ENCODE results near the gene CASKIN2. TPM values are rescaled to one million over a fixed set of nuclear protein-coding genes. Genes with fewer than 3 reads are reported as not detected.
"Not testable (repeated sequence)": the region's sequence is repeated elsewhere in the genome, so short reads cannot be mapped to it uniquely, and the experiment has no call there.

Gene CASKIN2
- total RNA-seq, 1 experiment from 2014 or later = 19.2 TPM

DNA sequence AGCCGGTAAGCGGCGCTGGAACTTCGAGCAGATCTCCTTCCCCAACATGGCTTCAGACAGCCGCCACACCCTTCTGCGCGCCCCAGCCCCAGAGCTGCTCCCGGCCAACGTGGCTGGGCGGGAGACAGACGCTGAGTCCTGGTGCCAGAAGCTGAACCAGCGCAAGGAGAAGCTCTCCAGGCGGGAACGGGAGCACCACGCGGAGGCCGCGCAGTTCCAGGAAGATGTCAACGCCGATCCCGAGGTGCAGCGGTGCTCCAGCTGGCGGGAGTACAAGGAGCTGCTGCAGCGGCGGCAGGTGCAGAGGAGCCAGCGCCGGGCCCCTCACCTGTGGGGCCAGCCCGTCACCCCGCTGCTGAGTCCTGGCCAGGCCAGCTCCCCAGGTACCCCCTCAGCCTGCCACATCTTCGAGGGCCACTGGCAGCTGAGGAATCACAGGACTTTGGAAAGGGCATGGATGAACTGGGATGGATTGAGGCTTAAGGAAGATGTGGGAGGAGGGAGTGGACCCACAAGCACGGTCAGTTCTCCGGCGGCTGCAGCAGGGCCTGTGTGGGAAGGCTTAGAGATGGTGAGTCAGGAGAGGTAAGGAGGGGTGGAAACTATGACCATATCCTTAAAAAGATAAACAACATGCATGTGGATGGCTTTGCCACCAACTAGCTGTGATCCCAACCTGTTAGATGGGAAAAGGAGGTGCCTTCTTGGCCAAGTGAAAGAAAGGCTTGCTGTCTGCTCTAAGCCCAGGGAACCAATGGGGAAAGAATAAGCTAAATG, 6.8 kb upstream of the CASKIN2 start:
- Mint-ChIP-seq H3K9me3 (ENCODE audit: unreplicated experiment) (no peaks in the 10 kb centered on the region), H3K27me3 (ENCODE audit: insufficient read depth, unreplicated experiment) (no peaks in the 10 kb centered on the region), H3K36me3 (ENCODE audit: insufficient read depth, unreplicated experiment) (peaks cover 44% of the 10 kb centered on the region), H3K27ac (ENCODE audit: low read depth, unreplicated experiment) (no peak overlapping the region), H3K4me1 (ENCODE audit: insufficient read depth, unreplicated experiment) (peaks cover 18% of the 10 kb centered on the region), H3K4me3 (ENCODE audit: unreplicated experiment) (no peak overlapping the region)
- intact Hi-C loops (cut with micrococcal nuclease) = no loop called here
- BruUV-seq (replicated peaks) = no TSS peak
- CTCF ChIA-PET = interaction anchor here (0.6 kb wide), 1 partner anchor 60 kb away, joined by 3 read pairs; no protein-coding TSS in a partner anchor
- DNase-seq (ENCODE audit: unreplicated experiment) = no peak
- POLR2A ChIA-PET = interaction anchor here (0.7 kb wide), 1 partner anchor 674 kb away, joined by 3 read pairs; no protein-coding TSS in a partner anchor
- TF ChIP-seq, protein P1, sequence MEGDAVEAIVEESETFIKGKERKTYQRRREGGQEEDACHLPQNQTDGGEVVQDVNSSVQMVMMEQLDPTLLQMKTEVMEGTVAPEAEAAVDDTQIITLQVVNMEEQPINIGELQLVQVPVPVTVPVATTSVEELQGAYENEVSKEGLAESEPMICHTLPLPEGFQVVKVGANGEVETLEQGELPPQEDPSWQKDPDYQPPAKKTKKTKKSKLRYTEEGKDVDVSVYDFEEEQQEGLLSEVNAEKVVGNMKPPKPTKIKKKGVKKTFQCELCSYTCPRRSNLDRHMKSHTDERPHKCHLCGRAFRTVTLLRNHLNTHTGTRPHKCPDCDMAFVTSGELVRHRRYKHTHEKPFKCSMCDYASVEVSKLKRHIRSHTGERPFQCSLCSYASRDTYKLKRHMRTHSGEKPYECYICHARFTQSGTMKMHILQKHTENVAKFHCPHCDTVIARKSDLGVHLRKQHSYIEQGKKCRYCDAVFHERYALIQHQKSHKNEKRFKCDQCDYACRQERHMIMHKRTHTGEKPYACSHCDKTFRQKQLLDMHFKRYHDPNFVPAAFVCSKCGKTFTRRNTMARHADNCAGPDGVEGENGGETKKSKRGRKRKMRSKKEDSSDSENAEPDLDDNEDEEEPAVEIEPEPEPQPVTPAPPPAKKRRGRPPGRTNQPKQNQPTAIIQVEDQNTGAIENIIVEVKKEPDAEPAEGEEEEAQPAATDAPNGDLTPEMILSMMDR (IDR thresholded peaks at IDR 0.05; ENCODE audit: unreplicated experiment) = no peak

DNA sequence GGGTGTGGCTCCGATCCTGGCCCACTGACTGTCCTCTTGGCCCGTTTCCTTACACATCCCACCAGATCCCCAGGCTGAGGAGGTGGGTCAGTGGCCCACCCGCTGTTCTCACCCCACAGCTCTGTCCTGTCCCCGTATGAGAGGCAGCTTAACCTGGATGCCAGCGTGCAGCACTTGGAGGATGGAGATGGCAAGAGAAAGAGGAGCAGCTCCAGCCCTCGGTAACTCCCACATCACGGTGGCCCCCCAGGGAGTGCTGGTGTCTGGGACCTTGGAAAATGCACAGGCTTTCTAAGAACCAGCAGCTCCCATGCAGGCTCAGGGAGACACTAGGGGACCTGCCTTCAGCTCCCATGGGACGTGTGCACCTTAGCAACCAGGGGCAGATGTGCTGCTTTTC, 6.0 kb upstream of the CASKIN2 start:
- peaks cover 46% of the 10 kb centered on the region for H3K36me3 Mint-ChIP-seq (ENCODE audit: insufficient read depth, unreplicated experiment)
- intact Hi-C loops (cut with micrococcal nuclease) = no loop called here
- peaks cover 12% of the 10 kb centered on the region for H3K4me1 Mint-ChIP-seq (ENCODE audit: insufficient read depth, unreplicated experiment)
- DNase-seq (ENCODE audit: unreplicated experiment) = no peak
- no peaks in the 10 kb centered on the region for H3K27me3 Mint-ChIP-seq (ENCODE audit: insufficient read depth, unreplicated experiment)
- H3K4me3 Mint-ChIP-seq (ENCODE audit: unreplicated experiment) = no peak overlapping the region
- no peaks in the 10 kb centered on the region for H3K9me3 Mint-ChIP-seq (ENCODE audit: unreplicated experiment)
- ChIA-PET CTCF (interaction anchor here (0.6 kb wide), 2 partner anchors 77 to 1153 kb away, joined by 3 to 5 read pairs; no protein-coding TSS in a partner anchor), POLR2A (interaction anchor here (0.6 kb wide), 1 partner anchor 366 kb away, joined by 3 read pairs; no protein-coding TSS in a partner anchor)
- H3K27ac Mint-ChIP-seq (ENCODE audit: low read depth, unreplicated experiment) = no peak overlapping the region
- no TSS peak for BruUV-seq (replicated peaks)
- TF ChIP-seq, protein P1 (IDR thresholded peaks at IDR 0.05; ENCODE audit: unreplicated experiment) = no peak

DNA sequence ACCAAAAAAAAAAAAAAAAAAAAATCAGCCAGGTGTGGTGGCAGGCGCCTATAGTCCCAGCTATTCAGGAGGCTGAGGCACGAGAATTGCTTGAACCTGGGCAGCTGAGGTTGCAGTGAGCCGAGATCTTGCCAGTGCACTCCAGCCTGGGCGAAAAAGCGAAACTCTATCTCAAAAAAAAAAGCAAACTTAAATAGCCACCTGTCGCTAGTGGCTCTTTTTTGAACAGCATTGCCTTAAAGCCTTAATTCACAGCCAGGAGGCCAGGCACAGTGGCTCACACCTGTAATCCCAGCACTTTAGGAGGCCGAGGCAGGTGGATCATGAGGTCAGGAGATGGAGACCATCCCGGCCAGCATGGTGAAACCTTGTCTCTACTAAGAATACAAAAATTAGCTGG, 5.1 kb upstream of the CASKIN2 start:
- DNase-seq (ENCODE audit: unreplicated experiment); intact Hi-C loops (cut with micrococcal nuclease); H3K9me3 Mint-ChIP-seq (ENCODE audit: unreplicated experiment); POLR2A ChIA-PET; H3K27me3 Mint-ChIP-seq (ENCODE audit: insufficient read depth, unreplicated experiment); H3K27ac Mint-ChIP-seq (ENCODE audit: low read depth, unreplicated experiment); H3K4me3 Mint-ChIP-seq (ENCODE audit: unreplicated experiment); BruUV-seq (replicated peaks): not testable (repeated sequence)
- CTCF ChIA-PET = interaction anchor here (0.5 to 0.7 kb wide), 2 partner anchors 113 to 346 kb away, joined by 3 read pairs; partner anchors contain the start of gene SMIM5
- Mint-ChIP-seq H3K4me1 (ENCODE audit: insufficient read depth, unreplicated experiment) (peaks cover 11% of the 10 kb centered on the region), H3K36me3 (ENCODE audit: insufficient read depth, unreplicated experiment) (peaks cover 52% of the 10 kb centered on the region)

DNA sequence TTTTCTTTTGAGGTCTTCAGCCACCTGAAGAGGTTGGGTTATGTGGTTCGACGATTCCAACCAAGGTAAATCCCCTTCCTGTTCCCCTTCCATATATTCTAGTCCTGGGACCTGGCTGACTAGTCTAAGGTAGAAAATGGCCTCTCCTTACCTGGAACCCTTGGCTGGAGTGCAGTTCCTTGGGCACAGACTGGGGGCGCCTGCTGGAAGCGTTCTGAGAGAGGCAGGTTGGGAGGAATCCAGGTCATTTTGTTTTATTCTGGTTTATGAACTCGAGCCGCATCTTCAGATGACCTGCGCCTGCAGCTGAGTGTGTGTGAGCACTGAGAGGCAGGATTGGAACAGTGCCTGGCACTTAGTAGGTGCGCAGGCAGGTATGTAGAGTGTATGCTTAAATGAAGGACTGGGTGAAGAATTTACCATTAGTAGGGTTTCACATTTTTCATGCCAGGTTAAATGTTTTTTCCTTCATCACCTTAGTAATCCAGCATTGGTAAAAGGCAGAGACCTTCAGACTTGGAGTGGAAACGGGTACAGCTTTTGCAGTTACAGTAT, 3.7 kb upstream of the CASKIN2 start:
- Mint-ChIP-seq H3K4me1 (ENCODE audit: insufficient read depth, unreplicated experiment) (peaks cover 11% of the 10 kb centered on the region), H3K27me3 (ENCODE audit: insufficient read depth, unreplicated experiment) (no peaks in the 10 kb centered on the region), H3K27ac (ENCODE audit: low read depth, unreplicated experiment) (no peak overlapping the region), H3K36me3 (ENCODE audit: insufficient read depth, unreplicated experiment) (peaks cover 54% of the 10 kb centered on the region), H3K9me3 (ENCODE audit: unreplicated experiment) (no peaks in the 10 kb centered on the region), H3K4me3 (ENCODE audit: unreplicated experiment) (no peak overlapping the region)
- ChIA-PET CTCF (interaction anchor here (0.7 kb wide), 1 partner anchor 88 kb away, joined by 3 read pairs; no protein-coding TSS in a partner anchor), POLR2A (interaction anchor here (1.1 kb wide), 1 partner anchor 82 kb away, joined by 5 read pairs; no protein-coding TSS in a partner anchor)
- intact Hi-C loops (cut with micrococcal nuclease) = no loop called here
- no peak for DNase-seq (ENCODE audit: unreplicated experiment)
- TF ChIP-seq, protein P1 (IDR thresholded peaks at IDR 0.05; ENCODE audit: unreplicated experiment) = no peak
- no TSS peak for BruUV-seq (replicated peaks)
